Tibial nerve (tissue), 4 donors: ENCODE results near the gene HSD17B8. TPM values are rescaled to one million over a fixed set of nuclear protein-coding genes. Genes with fewer than 3 reads are reported as not detected.

Experiments
- DNase-seq, 2 donors: peaks; one replicate each; pipeline ENCODE4 v3.0.0-alpha.2; 2019; ENCODE audit warnings: low spot score in 2 of 2
- H3K27ac ChIP-seq, 4 donors: fragments of 200-600 bp; sonication (generic) in 3 of 4; one replicate each; pipeline ENCODE4 v1.5.1; 2017 to 2019; ENCODE audit warnings: mild to moderate bottlenecking in 1 of 4
- H3K27me3 ChIP-seq, 2 donors: fragments of 200-600 bp; sonication (generic) in 1 of 2; one replicate each; pipeline versions ENCODE4 v1.5.1 to v1.6.0; 2017 to 2019
- H3K36me3 ChIP-seq, 3 donors: fragments of 200-600 bp; sonication (generic); one replicate each; pipeline ENCODE4 v1.5.1; 2018 to 2019
- H3K4me1 ChIP-seq, 4 donors: fragments of 200-600 bp; sonication (generic) in 3 of 4; one replicate each; pipeline ENCODE4 v1.5.1; 2017 to 2019
- H3K4me3 ChIP-seq, 4 donors: fragments of 200-600 bp; sonication (generic) in 3 of 4; one replicate each; pipeline ENCODE4 v1.5.1; 2017 to 2019; ENCODE audit warnings: mild to moderate bottlenecking in 1 of 4, moderate library complexity in 1 of 4
- H3K9me3 ChIP-seq, 4 donors: fragments of 200-600 bp; sonication (generic) in 3 of 4; one replicate each; pipeline ENCODE4 v1.5.1; 2017 to 2019
- EP300 ChIP-seq, 2 donors: sonication (generic); formaldehyde crosslinking; IDR thresholded peaks; one replicate each; pipeline ENCODE4 v1.6.1; 2017; ENCODE audit warnings: antibody characterized with exemption in 2 of 2, mild to moderate bottlenecking in 1 of 2
- POLR2A ChIP-seq, 2 donors: fragments of 450-650 bp; IDR thresholded peaks; one replicate each; pipeline ENCODE4 v1.6.1; 2017; ENCODE audit warnings: antibody characterized with exemption in 2 of 2, mild to moderate bottlenecking in 2 of 2, moderate library complexity in 2 of 2
- WGBS, 2 donors: methylation state at CpG; one replicate each; pipeline ENCODE4 v1.1.5; 2018; 5-methylcytosine and 5-hydroxymethylcytosine counted together
- total RNA-seq, 4 donors: library from RNA; depleted of rRNA; stranded (reverse); fragments of >200 nt; gene quantifications; one replicate each; pipeline ENCODE4 v1.1.0, GENCODE V29; 2016
- TF ChIP-seq, protein P1 (sequence below), 5 experiments: fragments of 200-600 bp in 3 of 5; fragments of 450-650 bp in 2 of 5; sonication (generic) in 3 of 5; IDR thresholded peaks; one replicate each; pipeline ENCODE4 v1.5.1; 2016 to 2019; ENCODE audit warnings: antibody characterized with exemption in 5 of 5, mild to moderate bottlenecking in 3 of 5, moderate library complexity in 2 of 5

Gene HSD17B8
- total RNA-seq, 4 donors from 2014 or later: 10.0 to 33.9 (median 19.1) TPM

DNA sequence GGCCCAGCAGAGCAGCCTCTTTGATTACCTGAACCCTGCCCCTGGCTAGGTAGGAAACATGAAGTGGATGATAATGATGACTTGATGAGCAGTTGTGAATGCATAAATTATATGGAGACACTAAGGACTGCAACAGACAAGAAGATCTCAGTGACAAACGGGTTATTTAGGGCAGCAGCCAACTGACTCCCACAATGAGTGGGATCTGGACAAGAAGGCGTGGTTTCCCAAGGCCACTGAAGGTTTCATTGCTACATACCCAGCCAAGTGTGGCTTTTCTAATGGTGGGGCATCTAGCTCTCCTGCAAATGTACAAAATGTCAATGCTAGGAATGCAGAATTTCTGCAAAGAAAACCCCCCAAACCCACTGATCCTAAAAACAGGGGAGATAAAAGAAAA is 33.3 kb downstream of the HSD17B8 start:
- no peaks in the 10 kb centered on the region for H3K9me3 ChIP-seq
- TF ChIP-seq EP300 (IDR thresholded peaks at IDR 0.05) (no peak), POLR2A (IDR thresholded peaks at IDR 0.05) (no peak)
- TF ChIP-seq, protein P1, sequence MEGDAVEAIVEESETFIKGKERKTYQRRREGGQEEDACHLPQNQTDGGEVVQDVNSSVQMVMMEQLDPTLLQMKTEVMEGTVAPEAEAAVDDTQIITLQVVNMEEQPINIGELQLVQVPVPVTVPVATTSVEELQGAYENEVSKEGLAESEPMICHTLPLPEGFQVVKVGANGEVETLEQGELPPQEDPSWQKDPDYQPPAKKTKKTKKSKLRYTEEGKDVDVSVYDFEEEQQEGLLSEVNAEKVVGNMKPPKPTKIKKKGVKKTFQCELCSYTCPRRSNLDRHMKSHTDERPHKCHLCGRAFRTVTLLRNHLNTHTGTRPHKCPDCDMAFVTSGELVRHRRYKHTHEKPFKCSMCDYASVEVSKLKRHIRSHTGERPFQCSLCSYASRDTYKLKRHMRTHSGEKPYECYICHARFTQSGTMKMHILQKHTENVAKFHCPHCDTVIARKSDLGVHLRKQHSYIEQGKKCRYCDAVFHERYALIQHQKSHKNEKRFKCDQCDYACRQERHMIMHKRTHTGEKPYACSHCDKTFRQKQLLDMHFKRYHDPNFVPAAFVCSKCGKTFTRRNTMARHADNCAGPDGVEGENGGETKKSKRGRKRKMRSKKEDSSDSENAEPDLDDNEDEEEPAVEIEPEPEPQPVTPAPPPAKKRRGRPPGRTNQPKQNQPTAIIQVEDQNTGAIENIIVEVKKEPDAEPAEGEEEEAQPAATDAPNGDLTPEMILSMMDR (IDR thresholded peaks at IDR 0.05): no peak
- no peaks in the 10 kb centered on the region for H3K4me1 ChIP-seq
- no peak overlapping the region for H3K4me3 ChIP-seq
- H3K27me3 ChIP-seq: peaks cover 0 to 12% of the 10 kb centered on the region in 2 donors
- 49 to 59% methylated on average over 2 of the region's 2 CpGs for WGBS, 2 donors
- DNase-seq: no peak
- H3K27ac ChIP-seq: no peak overlapping the region
- H3K36me3 ChIP-seq: no peaks in the 10 kb centered on the region

DNA sequence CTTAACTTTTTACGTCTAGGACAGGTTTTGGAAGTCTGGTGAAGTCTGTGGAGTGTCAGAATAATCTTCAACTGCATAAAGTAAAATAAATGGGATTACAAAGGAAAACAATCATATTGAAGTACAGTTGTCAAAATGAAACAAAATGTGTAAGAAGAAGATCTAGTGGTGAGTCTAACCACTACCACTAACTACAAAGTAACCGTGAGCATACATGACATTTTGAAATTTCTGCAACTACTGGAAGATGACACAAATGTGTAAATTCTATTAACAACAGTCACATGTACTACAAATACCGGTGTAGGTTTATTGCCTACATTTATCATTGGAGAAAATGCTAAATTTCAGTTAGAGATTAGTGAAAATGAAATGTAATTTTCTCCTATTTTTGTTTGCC is 37.5 kb downstream of the HSD17B8 start:
- H3K9me3 ChIP-seq: no peaks in the 10 kb centered on the region
- H3K4me3 ChIP-seq: no peak overlapping the region
- no peak for TF ChIP-seq EP300 (IDR thresholded peaks at IDR 0.05)
- TF ChIP-seq POLR2A (IDR thresholded peaks at IDR 0.05): no peak
- TF ChIP-seq, protein P1 (IDR thresholded peaks at IDR 0.05): no peak
- no peaks in the 10 kb centered on the region for H3K4me1 ChIP-seq
- no peaks in the 10 kb centered on the region for H3K36me3 ChIP-seq
- no peak for DNase-seq
- H3K27ac ChIP-seq: no peak overlapping the region
- H3K27me3 ChIP-seq: no peaks in the 10 kb centered on the region
- 57 to 59% methylated on average over 3 of the region's 3 CpGs for WGBS, 2 donors

DNA sequence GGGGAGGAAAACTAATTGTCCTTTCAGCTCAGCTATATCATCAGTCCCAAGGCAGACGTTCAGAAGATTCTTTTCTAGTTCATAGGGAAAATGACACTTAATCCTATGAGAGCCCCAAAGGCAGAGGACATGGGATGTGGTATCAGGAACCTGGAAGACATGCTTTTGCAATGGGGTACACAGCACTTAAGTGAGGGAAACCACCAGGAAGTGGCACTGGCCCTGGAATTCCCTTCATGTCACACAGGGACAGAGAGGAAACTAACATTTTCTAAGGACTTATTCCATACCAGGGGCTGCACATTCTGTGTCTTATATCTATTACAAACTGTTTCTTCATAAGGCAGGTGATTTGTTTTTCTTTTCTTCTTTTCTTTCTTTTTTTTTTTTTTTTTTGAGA is 39.0 kb downstream of the HSD17B8 start:
- DNase-seq: no peak
- Histone ChIP-seq H3K4me3 (no peak overlapping the region), H3K27me3 (no peaks in the 10 kb centered on the region), H3K9me3 (no peaks in the 10 kb centered on the region), H3K36me3 (no peaks in the 10 kb centered on the region), H3K27ac (no peak overlapping the region), H3K4me1 (peaks cover 0 to 9% (median 3%) of the 10 kb centered on the region in 4 donors)
- TF ChIP-seq, protein P1 (IDR thresholded peaks at IDR 0.05): no peak
- TF ChIP-seq EP300 (IDR thresholded peaks at IDR 0.05) (no peak), POLR2A (IDR thresholded peaks at IDR 0.05) (no peak)
- 25 to 35% methylated on average over 1 of the region's 1 CpG for WGBS, 2 donors

DNA sequence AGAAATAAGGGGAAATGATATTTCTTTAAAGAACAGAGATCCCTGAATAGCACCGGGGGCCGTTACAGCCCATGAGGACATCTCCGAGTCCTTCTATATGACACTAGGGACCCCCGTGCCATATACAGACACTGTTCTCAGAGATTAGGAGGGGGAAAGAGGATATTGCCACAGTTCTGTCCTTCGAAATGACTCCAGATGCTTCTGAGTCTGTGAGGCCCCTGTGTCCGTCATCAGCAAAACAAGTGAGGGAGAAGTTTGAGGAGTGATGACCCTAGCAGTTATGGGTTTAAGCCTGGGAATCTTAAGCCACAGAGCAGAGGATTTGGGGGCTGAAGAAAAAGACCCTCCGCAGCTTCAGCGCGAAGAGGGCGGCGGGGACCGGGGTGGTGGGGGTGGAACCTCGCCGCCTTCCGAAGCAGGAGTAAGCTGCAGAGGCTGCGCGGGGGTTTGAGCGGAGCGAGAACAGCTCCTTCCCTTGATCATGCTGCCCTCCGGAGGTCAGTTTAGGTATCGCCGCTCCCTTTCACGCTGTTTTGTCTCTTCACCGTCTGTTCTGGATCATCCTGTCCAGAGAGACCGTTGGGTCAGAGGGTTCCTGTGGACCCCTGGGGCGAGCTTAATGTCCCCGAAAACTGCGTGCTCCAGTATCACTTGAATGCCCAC is 43.7 kb downstream of the HSD17B8 start:
- peak; percentile 90 to 98 for DNase-seq
- peaks cover 0 to 11% (median 0%) of the 10 kb centered on the region in 3 donors for H3K36me3 ChIP-seq
- WGBS, 2 donors: 4 to 5% methylated on average over 28 of the region's 28 CpGs
- H3K27me3 ChIP-seq: no peaks in the 10 kb centered on the region
- peak overlapping the region; percentile 88 to 98 (median 93) for H3K27ac ChIP-seq
- H3K4me1 ChIP-seq: peaks cover 0 to 29% (median 17%) of the 10 kb centered on the region in 4 donors
- peak overlapping the region; percentile 42 to 68 (median 46) for H3K4me3 ChIP-seq
- no peaks in the 10 kb centered on the region for H3K9me3 ChIP-seq
- no peak for TF ChIP-seq EP300 (IDR thresholded peaks at IDR 0.05)
- TF ChIP-seq POLR2A (IDR thresholded peaks at IDR 0.05): no peak
- TF ChIP-seq, protein P1 (IDR thresholded peaks at IDR 0.05): peak; percentile 95 to 98 (median 97)

DNA sequence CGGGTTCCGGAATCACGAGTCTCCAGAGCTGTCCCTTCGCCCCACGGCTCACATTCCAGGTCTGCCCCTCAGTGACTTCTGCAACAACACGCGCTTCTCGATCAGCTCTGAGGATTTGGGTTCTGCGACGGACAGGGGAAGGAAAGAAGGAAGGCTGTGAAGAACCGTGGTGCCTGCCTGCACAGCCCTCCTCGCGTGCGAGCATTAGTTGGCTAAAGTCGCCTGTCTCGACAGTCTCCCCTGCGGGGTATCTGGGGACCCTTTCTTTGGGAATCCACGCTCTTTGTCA is 44.1 kb downstream of the HSD17B8 start:
- no peak for TF ChIP-seq EP300 (IDR thresholded peaks at IDR 0.05)
- TF ChIP-seq, protein P1 (IDR thresholded peaks at IDR 0.05): peak in 2 of 5 experiments; percentile 25 to 29
- H3K4me3 ChIP-seq: peak overlapping the region; percentile 42 to 68 (median 46)
- H3K27ac ChIP-seq: peak overlapping the region; percentile 88 to 98 (median 93)
- 0 to 2% methylated on average over 18 of the region's 18 CpGs for WGBS, 2 donors
- no peaks in the 10 kb centered on the region for H3K9me3 ChIP-seq
- peaks cover 0 to 11% (median 0%) of the 10 kb centered on the region in 3 donors for H3K36me3 ChIP-seq
- H3K4me1 ChIP-seq: peaks cover 0 to 29% (median 17%) of the 10 kb centered on the region in 4 donors
- no peaks in the 10 kb centered on the region for H3K27me3 ChIP-seq
- no peak for DNase-seq
